GM13976 (cell line): ENCODE measurements around the gene C16orf82.

Experiments used
- DNase-seq: peaks from one replicate; pipeline ENCODE4 v3.0.0; 2012; ENCODE audit warnings: low spot score
- CTCF ChIP-seq: IDR thresholded peaks from 2 replicates; pipeline ENCODE4 v1.5.1; 2012; ENCODE audit warnings: borderline replicate concordance, mild to moderate bottlenecking; ENCODE audit not compliant: insufficient read depth; ENCODE audit errors: extremely low read depth, missing control alignments, control extremely low read depth
- in situ Hi-C: fragments of 300-500 bp; cut with MboI; formaldehyde crosslinking; loops from one replicate; pipeline ENCODE4 v1.12.0; 2022; ENCODE audit warnings: low sequenced_read_pairs, mixed read lengths, inconsistent platforms; ENCODE audit not compliant: unreplicated experiment

The C16orf82 gene

GRCh38 chr16:27053996-27054395, 12.7 kb upstream of the C16orf82 start:
- in situ Hi-C loops = no loop called here
- no peak for TF ChIP-seq CTCF
- no peak for DNase-seq

GRCh38 chr16:27058299-27058698, 8.4 kb upstream of the C16orf82 start:
- in situ Hi-C loops = no loop called here
- TF ChIP-seq CTCF = no peak
- no peak for DNase-seq

GRCh38 chr16:27070776-27071175, 4.0 kb downstream of the C16orf82 start:
- in situ Hi-C loops = no loop called here
- no peak for DNase-seq
- TF ChIP-seq CTCF = no peak

- in situ Hi-C loops = no loop called here
- TF ChIP-seq CTCF = no peak
- DNase-seq = no peak
Observed at GRCh38 chr16:27073733-27074132, 7.0 kb downstream of the C16orf82 start.

- DNase-seq = no peak
- TF ChIP-seq CTCF = no peak
- in situ Hi-C loops = no loop called here
Observed at GRCh38 chr16:27080895-27081294, 14.2 kb downstream of the C16orf82 start.

- in situ Hi-C loops = no loop called here
Observed at GRCh38 chr16:27083861-27084261, 17.1 kb downstream of the C16orf82 start.

More at GRCh38 chr16:27083861-27084261, 17.1 kb downstream of the C16orf82 start:
- TF ChIP-seq CTCF = no peak
- no peak for DNase-seq
